GM23338 (cell line): ENCODE data around the gene ERC2. TPM values are rescaled to one million over a fixed set of nuclear protein-coding genes. Genes with fewer than 3 reads are reported as not detected.

Experiments
- ATAC-seq: fragments of 200-7000 bp; cut with Tn5 transposase; 3 replicates; pipeline ENCODE4 v1.9.1; 2020
- DNase-seq: peaks from one replicate; pipeline ENCODE4 v3.0.0-alpha.2; 2015; ENCODE audit warnings: low spot score
- H2AFZ ChIP-seq: fragments of 200-600 bp; sonication (generic); 2 replicates; pipeline ENCODE4 v1.8.0; 2016; ENCODE audit warnings: antibody characterized with exemption, mild to moderate bottlenecking, moderate library complexity
- H3F3A ChIP-seq: fragments of 200-600 bp; sonication (generic); replicated peaks from 2 replicates; pipeline ENCODE4 v1.8.0; 2017; ENCODE audit warnings: antibody characterized with exemption, mixed run types, low read depth
- H3K27ac ChIP-seq: fragments of 200-600 bp; sonication (generic); 2 replicates; pipeline ENCODE4 v1.6.1; 2016; ENCODE audit warnings: low read depth
- H3K27me3 ChIP-seq: fragments of 200-600 bp; sonication (generic); 2 replicates; pipeline ENCODE4 v1.8.0; 2016; ENCODE audit warnings: mild to moderate bottlenecking, mixed run types, moderate library complexity; ENCODE audit not compliant: insufficient read depth
- H3K36me3 ChIP-seq: fragments of 200-600 bp; sonication (generic); 2 replicates; pipeline ENCODE4 v1.8.0; 2016; ENCODE audit warnings: mild to moderate bottlenecking; ENCODE audit not compliant: insufficient read depth
- H3K4me1 ChIP-seq: fragments of 200-600 bp; sonication (generic); 2 replicates; pipeline ENCODE4 v1.8.0; 2016; ENCODE audit warnings: mild to moderate bottlenecking, moderate library complexity; ENCODE audit not compliant: insufficient read depth
- H3K4me2 ChIP-seq: fragments of 200-600 bp; sonication (generic); 2 replicates; pipeline ENCODE4 v1.7.1; 2017; ENCODE audit warnings: mixed run types
- H3K4me3 ChIP-seq: fragments of 200-600 bp; sonication (generic); 2 replicates; pipeline ENCODE4 v1.6.1; 2016; ENCODE audit warnings: mixed run types
- H3K79me2 ChIP-seq: fragments of 200-600 bp; sonication (generic); replicated peaks from 2 replicates; pipeline ENCODE4 v1.8.0; 2017; ENCODE audit warnings: mild to moderate bottlenecking; ENCODE audit not compliant: insufficient read depth
- H3K9me2 ChIP-seq: fragments of 200-600 bp; sonication (generic); 2 replicates; pipeline ENCODE4 v1.8.0; 2017; ENCODE audit not compliant: insufficient read depth
- H4K20me1 ChIP-seq: fragments of 200-600 bp; sonication (generic); replicated peaks from 2 replicates; pipeline ENCODE4 v1.8.0; 2017; ENCODE audit warnings: mild to moderate bottlenecking; ENCODE audit not compliant: insufficient read depth
- H3K27ac Mint-ChIP-seq: 2 replicates; pipeline ENCODE4 v1.8.0; 2020; ENCODE audit warnings: inconsistent platforms, mild to moderate bottlenecking, moderate library complexity, mixed read lengths
- H3K27me3 Mint-ChIP-seq: 3 replicates; pipeline ENCODE4 v1.8.0; 2022; ENCODE audit warnings: low read depth, mild to moderate bottlenecking, moderate library complexity, mixed read lengths, inconsistent platforms; ENCODE audit not compliant: insufficient read depth, poor library complexity
- H3K36me3 Mint-ChIP-seq: 3 replicates; pipeline ENCODE4 v1.8.0; 2021; ENCODE audit warnings: low read depth, mild to moderate bottlenecking, inconsistent platforms, moderate library complexity, mixed read lengths
- H3K4me1 Mint-ChIP-seq: 3 replicates; pipeline ENCODE4 v1.8.0; 2020; ENCODE audit warnings: mild to moderate bottlenecking, inconsistent platforms, mixed read lengths
- H3K4me3 Mint-ChIP-seq: 3 replicates; pipeline ENCODE4 v1.8.0; 2021; ENCODE audit warnings: moderate library complexity, mild to moderate bottlenecking, inconsistent platforms, mixed read lengths
- H3K9me3 Mint-ChIP-seq: 3 replicates; pipeline ENCODE4 v1.8.0; 2020; ENCODE audit warnings: moderate library complexity, mild to moderate bottlenecking, inconsistent platforms, mixed read lengths
- CTCF ChIP-seq, 2 experiments: fragments of 200-600 bp in 1 of 2; sonication (generic) in 1 of 2; conservative IDR thresholded peaks; 2 replicates each; pipeline versions ENCODE4 v1.5.1 to v1.6.1; 2016 to 2017; ENCODE audit warnings: antibody characterized with exemption in 2 of 2, low read depth in 2 of 2, mild to moderate bottlenecking in 2 of 2, moderate library complexity in 1 of 2
- ETS1 ChIP-seq: IDR thresholded peaks from 2 replicates; pipeline ENCODE4 v1.6.1; 2016; ENCODE audit warnings: antibody characterized with exemption
- EZH2phosphoT487 ChIP-seq: fragments of 200-600 bp; sonication (generic); IDR thresholded peaks from one replicate; pipeline ENCODE4 v1.8.1; 2018; ENCODE audit warnings: antibody characterized with exemption; ENCODE audit not compliant: unreplicated experiment
- JUNB ChIP-seq: IDR thresholded peaks from one replicate; pipeline ENCODE4 v1.6.1; 2016; ENCODE audit warnings: antibody characterized with exemption; ENCODE audit not compliant: unreplicated experiment
- NANOG ChIP-seq: IDR thresholded peaks from 2 replicates; pipeline ENCODE4 v1.6.1; 2016; ENCODE audit warnings: antibody characterized with exemption, borderline replicate concordance
- REST ChIP-seq: IDR thresholded peaks from one replicate; pipeline ENCODE4 v1.6.1; 2018; ENCODE audit warnings: antibody characterized with exemption; ENCODE audit not compliant: unreplicated experiment
- STAT1 ChIP-seq: IDR thresholded peaks from one replicate; pipeline ENCODE4 v1.6.1; 2016; ENCODE audit warnings: antibody characterized with exemption; ENCODE audit not compliant: unreplicated experiment
- ZNF114 ChIP-seq: fragments of 250-450 bp; sonication (Bioruptor Pico); IDR thresholded peaks from 2 replicates; pipeline ENCODE4 v1.5.0; 2020; ENCODE audit warnings: mild to moderate bottlenecking, moderate library complexity
- polyA plus RNA-seq: library from polyadenylated mRNA; unstranded; fragments of >200 nt; fragmentation: Nextera tagmentation; extraction: Ambion mirVana; gene quantifications from 2 replicates; pipeline ENCODE4 v1.2.1, GENCODE V29; 2016
- total RNA-seq: library from RNA; depleted of rRNA; stranded (reverse); fragments of >200 nt; shearing (Covaris generic); gene quantifications from 2 replicates; pipeline ENCODE4 v1.2.3, GENCODE V29; 2014

Gene ERC2
- total and polyA plus RNA-seq, 2 experiments from 2014 or later = 11.8 to 13.7 TPM

GRCh38 chr3:55724821-55725220, 743.4 kb downstream of the ERC2 start:
- Mint-ChIP-seq H3K27ac (no peak overlapping the region), H3K4me1 (peaks cover 39% of the 10 kb centered on the region)
- no peak for ATAC-seq

GRCh38 chr3:55724407-55724784, 743.9 kb downstream of the ERC2 start:
- Histone ChIP-seq H3F3A (no peaks in the 10 kb centered on the region), H3K27ac (no peak overlapping the region), H4K20me1 (no peaks in the 10 kb centered on the region), H3K27me3 (no peaks in the 10 kb centered on the region), H3K36me3 (no peaks in the 10 kb centered on the region), H3K79me2 (no peaks in the 10 kb centered on the region), H2AFZ (no peak overlapping the region), H3K4me1 (peaks cover 16% of the 10 kb centered on the region; the same call in 1 of the 2 replicates), H3K4me3 (no peak overlapping the region), H3K4me2 (no peak overlapping the region), H3K9me2 (no peaks in the 10 kb centered on the region)
- no peaks in the 10 kb centered on the region for H3K27me3 Mint-ChIP-seq
- no peak overlapping the region for H3K4me3 Mint-ChIP-seq
- ATAC-seq (no peak), DNase-seq (no peak)
- H3K27ac Mint-ChIP-seq = no peak overlapping the region
- peaks cover 39% of the 10 kb centered on the region for H3K4me1 Mint-ChIP-seq
- no peaks in the 10 kb centered on the region for H3K36me3 Mint-ChIP-seq
- H3K9me3 Mint-ChIP-seq = no peaks in the 10 kb centered on the region
- TF ChIP-seq REST (no peak), NANOG (no peak), ZNF114 (CRISPR knock-in tag) (no peak), EZH2phosphoT487 (no peak), JUNB (no peak), ETS1 (no peak), STAT1 (no peak)

More at GRCh38 chr3:55724821-55725220, 743.4 kb downstream of the ERC2 start:
- no peaks in the 10 kb centered on the region for H3K27me3 Mint-ChIP-seq
- no peaks in the 10 kb centered on the region for H3K36me3 Mint-ChIP-seq
- Histone ChIP-seq H3K27me3 (no peaks in the 10 kb centered on the region), H3K27ac (no peak overlapping the region), H3K9me2 (no peaks in the 10 kb centered on the region), H2AFZ (no peak overlapping the region), H3K36me3 (no peaks in the 10 kb centered on the region), H3K4me2 (no peak overlapping the region), H3K4me1 (peaks cover 16% of the 10 kb centered on the region; the same call in 1 of the 2 replicates), H3K4me3 (no peak overlapping the region), H3K79me2 (no peaks in the 10 kb centered on the region), H3F3A (no peaks in the 10 kb centered on the region), H4K20me1 (no peaks in the 10 kb centered on the region)
- TF ChIP-seq CTCF (conservative IDR thresholded peaks at IDR 0.05; ENCODE audit: low read depth in 2 of 2) = no peak
- no peaks in the 10 kb centered on the region for H3K9me3 Mint-ChIP-seq
- no peak overlapping the region for H3K4me3 Mint-ChIP-seq
- DNase-seq = no peak
